H1 (cell line): ENCODE data around the gene ADRA2A. TPM values are rescaled to one million over a fixed set of nuclear protein-coding genes. Genes with fewer than 3 reads are reported as not detected.

ENCODE experiments used
- CTCF ChIA-PET: fragments of 300-600 bp; sonication (Branson Sonifier 250); formaldehyde crosslinking; loops from one replicate; lab custom pipeline; 2021; ENCODE audit not compliant: partially characterized antibody; lab: Charles Lee
- POLR2A ChIA-PET: fragments of 300-600 bp; sonication (Branson Sonifier 250); formaldehyde crosslinking; loops from one replicate; lab custom pipeline; 2021; ENCODE audit warnings: inconsistent platforms; ENCODE audit not compliant: partially characterized antibody; lab: Charles Lee
- DNase-seq, 2 experiments: peaks; one replicate each; pipeline versions ENCODE4 v3.0.0 to v3.0.0-alpha.2; 2010 to 2022; ENCODE audit warnings: low spot score in 2 of 2, low read depth in 1 of 2, mixed read lengths in 1 of 2
- FAIRE-seq: peaks from 2 replicates; lab custom pipeline; 2011; peaks lifted over from hg19 to GRCh38; lab: Jason Lieb, UNC
- H2AFZ ChIP-seq: 2 replicates; pipeline ENCODE4 v1.8.1; 2012; ENCODE audit warnings: low read length, inconsistent platforms
- H2AK5ac ChIP-seq: 2 replicates; pipeline ENCODE4 v1.6.1; 2013; ENCODE audit warnings: low read depth, low read length
- H2BK120ac ChIP-seq: replicated peaks from 2 replicates; pipeline ENCODE3; 2013; ENCODE audit warnings: low read depth, low read length, inconsistent platforms
- H2BK12ac ChIP-seq: 2 replicates; pipeline ENCODE4 v1.6.1; 2013; ENCODE audit warnings: low read depth, low read length
- H2BK15ac ChIP-seq: 2 replicates; pipeline ENCODE4 v1.6.1; 2013; ENCODE audit warnings: low read length
- H2BK20ac ChIP-seq: 2 replicates; pipeline ENCODE4 v1.6.1; 2013; ENCODE audit warnings: low read length
- H2BK5ac ChIP-seq: 2 replicates; pipeline ENCODE4 v1.6.1; 2013; ENCODE audit warnings: low read depth, low read length
- H3K14ac ChIP-seq: 2 replicates; pipeline ENCODE4 v1.6.1; 2013; ENCODE audit warnings: inconsistent platforms; ENCODE audit not compliant: insufficient read length
- H3K18ac ChIP-seq: 2 replicates; pipeline ENCODE4 v1.6.1; 2013; ENCODE audit warnings: low read length; ENCODE audit errors: extremely low read depth
- H3K23ac ChIP-seq: 2 replicates; pipeline ENCODE4 v1.6.1; 2013; ENCODE audit warnings: inconsistent platforms; ENCODE audit not compliant: insufficient read length
- H3K23me2 ChIP-seq: 2 replicates; pipeline ENCODE4 v1.6.1; 2013; ENCODE audit warnings: low read depth, low read length
- H3K27ac ChIP-seq: 2 replicates; pipeline ENCODE4 v1.6.1; 2011; ENCODE audit warnings: low read depth, low read length, inconsistent platforms
- H3K27me3 ChIP-seq, 4 experiments: replicated peaks in 1 of 4; 1 replicate in 1 of 4; 2 replicates in 3 of 4; pipeline versions ENCODE4 v1.6.1 to v1.8.1; 2011 to 2013; ENCODE audit warnings: low read length in 3 of 4, mild to moderate bottlenecking in 3 of 4, inconsistent platforms in 2 of 4, mixed read lengths in 2 of 4, moderate library complexity in 1 of 4; ENCODE audit not compliant: control insufficient read depth in 3 of 4, insufficient read depth in 3 of 4; ENCODE audit errors: extremely low read depth in 1 of 4
- H3K36me3 ChIP-seq, 4 experiments: 2 replicates each; pipeline versions ENCODE4 v1.6.1 to v1.8.1; 2011 to 2013; ENCODE audit warnings: mild to moderate bottlenecking in 4 of 4, low read length in 3 of 4, moderate library complexity in 2 of 4, control low read depth in 1 of 4, inconsistent platforms in 1 of 4; ENCODE audit not compliant: insufficient read depth in 4 of 4, control insufficient read depth in 2 of 4
- H3K4ac ChIP-seq: replicated peaks from 2 replicates; pipeline ENCODE3; 2013; ENCODE audit warnings: low read length, low read depth, mixed read lengths, inconsistent platforms; ENCODE audit not compliant: insufficient read length
- H3K4me1 ChIP-seq, 4 experiments: replicated peaks in 1 of 4; 1 replicate in 1 of 4; 2 replicates in 3 of 4; pipeline versions ENCODE4 v1.6.1 to v1.8.1; 2011 to 2013; ENCODE audit warnings: low read length in 3 of 4, inconsistent platforms in 2 of 4, mixed read lengths in 1 of 4; ENCODE audit not compliant: insufficient read depth in 4 of 4, control insufficient read depth in 3 of 4
- H3K4me2 ChIP-seq, 2 experiments: 2 replicates each; pipeline versions ENCODE4 v1.6.1 to v1.8.1; 2011 to 2013; ENCODE audit warnings: low read depth in 2 of 2, low read length in 2 of 2, control low read depth in 1 of 2, inconsistent platforms in 1 of 2, mild to moderate bottlenecking in 1 of 2; ENCODE audit not compliant: insufficient read depth in 1 of 2
- H3K4me3 ChIP-seq, 4 experiments: fragments of 200-600, 300-600 bp in 1 of 4; sonication (generic), shearing (Covaris generic), sonication (Bioruptor Twin) in 1 of 4; 2 replicates each; pipeline versions ENCODE4 v1.5.1 to v1.8.1; 2011 to 2016; ENCODE audit warnings: low read length in 4 of 4, low read depth in 3 of 4, control low read depth in 2 of 4, inconsistent platforms in 2 of 4, mild to moderate bottlenecking in 2 of 4, mixed read lengths in 1 of 4, moderate library complexity in 1 of 4; ENCODE audit not compliant: insufficient read depth in 2 of 4; ENCODE audit errors: extremely low read depth in 1 of 4
- H3K56ac ChIP-seq: replicated peaks from 2 replicates; pipeline ENCODE3; 2013; ENCODE audit warnings: low read depth, mild to moderate bottlenecking, mixed read lengths, low read length, inconsistent platforms; ENCODE audit not compliant: insufficient read length
- H3K79me1 ChIP-seq: 2 replicates; pipeline ENCODE4 v1.6.1; 2013; ENCODE audit warnings: low read depth, low read length, control low read depth
- H3K79me2 ChIP-seq, 2 experiments: 2 replicates each; pipeline versions ENCODE4 v1.6.1 to v1.8.1; 2012 to 2013; ENCODE audit warnings: low read length in 2 of 2, mild to moderate bottlenecking in 2 of 2, inconsistent platforms in 1 of 2; ENCODE audit not compliant: insufficient read depth in 2 of 2, control insufficient read depth in 1 of 2
- H3K9ac ChIP-seq, 4 experiments: replicated peaks in 1 of 4; 1 replicate in 1 of 4; 2 replicates in 3 of 4; pipeline versions ENCODE4 v1.6.1 to v1.8.1; 2011 to 2013; ENCODE audit warnings: low read depth in 3 of 4, low read length in 3 of 4, control low read depth in 2 of 4, mild to moderate bottlenecking in 2 of 4, moderate library complexity in 2 of 4, inconsistent platforms in 1 of 4; ENCODE audit errors: extremely low read depth in 1 of 4
- H3K9me3 ChIP-seq, 2 experiments: 2 replicates each; pipeline versions ENCODE4 v1.6.1 to v1.8.1; 2012 to 2013; ENCODE audit warnings: mild to moderate bottlenecking in 2 of 2, moderate library complexity in 2 of 2, control low read depth in 1 of 2, inconsistent platforms in 1 of 2, low read depth in 1 of 2, low read length in 1 of 2, mixed read lengths in 1 of 2; ENCODE audit not compliant: insufficient read depth in 2 of 2
- H4K20me1 ChIP-seq, 2 experiments: replicated peaks in 1 of 2; 2 replicates each; pipeline versions ENCODE3 to v1.8.1; 2011 to 2013; ENCODE audit warnings: inconsistent platforms in 2 of 2, low read length in 2 of 2, mild to moderate bottlenecking in 1 of 2; ENCODE audit not compliant: insufficient read depth in 2 of 2, control insufficient read depth in 1 of 2
- H4K5ac ChIP-seq: 2 replicates; pipeline ENCODE4 v1.6.1; 2013; ENCODE audit warnings: low read length, low read depth, mixed read lengths, inconsistent platforms; ENCODE audit not compliant: insufficient read length
- H4K8ac ChIP-seq: 2 replicates; pipeline ENCODE4 v1.8.0; 2013; ENCODE audit warnings: mild to moderate bottlenecking, moderate library complexity, low read length, inconsistent platforms; ENCODE audit not compliant: insufficient read depth; ENCODE audit errors: extremely low read depth
- H4K91ac ChIP-seq: replicated peaks from 2 replicates; pipeline ENCODE3; 2013; ENCODE audit warnings: low read length, mixed read lengths, inconsistent platforms; ENCODE audit not compliant: insufficient read length
- BACH1 ChIP-seq: IDR thresholded peaks from 2 replicates; pipeline ENCODE4 v1.6.1; 2012; ENCODE audit warnings: low read length, improper control_type of control experiment
- CBX5 ChIP-seq: fragments of 300-800, 300-1000 bp; sonication (generic); IDR thresholded peaks from 2 replicates; pipeline ENCODE4 v1.7.1; 2016; ENCODE audit warnings: antibody characterized with exemption, low read length, low read depth
- CHD2 ChIP-seq: IDR thresholded peaks from 2 replicates; pipeline ENCODE4 v1.6.1; 2012; ENCODE audit warnings: low read length, improper control_type of control experiment
- JUND ChIP-seq: IDR thresholded peaks from 2 replicates; pipeline ENCODE4 v1.6.1; 2011; ENCODE audit warnings: mild to moderate bottlenecking, improper control_type of control experiment, low read length
- PHF8 ChIP-seq: fragments of 200-600 bp; sonication (generic); conservative IDR thresholded peaks from 2 replicates; pipeline ENCODE4 v1.7.1; 2012; ENCODE audit warnings: low read depth, mild to moderate bottlenecking, inconsistent platforms, low read length, moderate library complexity
- RFX5 ChIP-seq: IDR thresholded peaks from 2 replicates; pipeline ENCODE4 v1.6.1; 2011; ENCODE audit warnings: low read depth, low read length, improper control_type of control experiment, borderline replicate concordance
- SP2 ChIP-seq: IDR thresholded peaks from 2 replicates; pipeline ENCODE4 v1.6.1; 2012; ENCODE audit warnings: mild to moderate bottlenecking, low read length, inconsistent platforms
- SP4 ChIP-seq: IDR thresholded peaks from 2 replicates; pipeline ENCODE4 v1.6.1; 2012; ENCODE audit warnings: low read length, inconsistent platforms
- TAF1 ChIP-seq: IDR thresholded peaks from 2 replicates; pipeline ENCODE4 v1.6.1; 2011; ENCODE audit warnings: mild to moderate bottlenecking, low read depth, low read length
- WGBS, 2 experiments: shearing (Covaris generic) in 1 of 2; methylation state at CpG; one replicate each; pipeline versions ENCODE4 v1.1.6 to v1.1.7; 2013 to 2015; ENCODE audit warnings: low lambda C conversion rate in 2 of 2, mixed read lengths in 2 of 2, inconsistent platforms in 1 of 2, low coverage in 1 of 2, missing lambda C conversion rate in 1 of 2; ENCODE audit not compliant: insufficient replicate concordance in 2 of 2, insufficient coverage in 1 of 2, insufficient read length in 1 of 2; ENCODE audit errors: extremely low coverage in 1 of 2, missing lambda C conversion rate in 1 of 2; 5-methylcytosine and 5-hydroxymethylcytosine counted together
- polyA plus RNA-seq, 7 experiments: library from polyadenylated mRNA; depleted of rRNA in 3 of 7; stranded (reverse) in 5 of 7; unstranded in 2 of 7; fragments of >200 nt in 5 of 7; fragments of 200-250 nt in 2 of 7; gene quantifications; 1 replicate in 5 of 7; 2 replicates in 1 of 7; 4 replicates in 1 of 7; pipeline versions ENCODE4 v1.2.1 to v1.2.3, GENCODE V29; 2011 to 2013; ENCODE audit warnings: missing spikeins in 2 of 7, mixed read lengths in 2 of 7
- total RNA-seq: library from RNA; stranded (reverse); fragmentation: NEBNext Ultra II Directional; extraction: Animal tissue kit (Norgen Biotek cat#: 25700); gene quantifications from 2 replicates; pipeline ENCODE4 v1.2.1, GENCODE V29; 2021
- TF ChIP-seq, protein P1 (sequence below), 3 experiments: IDR thresholded peaks; 1 replicate in 2 of 3; 2 replicates in 1 of 3; pipeline versions ENCODE4 v1.5.1 to v1.6.1; 2011; ENCODE audit warnings: low read length in 3 of 3, mild to moderate bottlenecking in 3 of 3, inconsistent platforms in 2 of 3, low read depth in 1 of 3, moderate library complexity in 1 of 3; ENCODE audit not compliant: insufficient read depth in 1 of 3; ENCODE audit errors: control extremely low read depth in 1 of 3
- TF ChIP-seq, protein P2 (sequence below): IDR thresholded peaks from 2 replicates; pipeline ENCODE4 v1.6.1; 2012; ENCODE audit warnings: low read length, inconsistent platforms

Gene ADRA2A
- total and polyA plus RNA-seq, 2 of the 8 experiments (the other 6 are each of a cell fraction or from before 2014, with no cell fraction given), result 5.9 to 6.2 TPM

DNA sequence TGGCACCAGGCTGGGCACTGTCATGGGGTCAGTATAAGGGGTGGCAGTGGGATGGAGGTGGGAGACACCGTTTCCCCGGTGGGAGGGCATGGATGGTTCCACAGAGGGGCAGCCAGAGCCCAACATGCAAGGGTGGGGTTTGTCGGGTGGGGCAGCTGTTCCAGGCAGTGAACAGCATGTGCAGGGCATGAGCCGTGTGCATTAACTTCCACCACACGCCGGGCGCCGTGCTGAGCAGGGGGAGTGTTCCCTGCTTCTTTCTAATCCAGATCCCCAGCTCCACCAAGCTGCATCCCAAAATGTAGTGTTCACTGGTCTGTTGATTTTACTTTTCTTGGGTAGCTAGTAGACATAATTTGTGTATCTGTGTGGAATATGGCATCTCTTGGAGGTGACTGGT lies 29.3 kb downstream of the ADRA2A start:
- Histone ChIP-seq H3K79me1 (no peaks in the 10 kb centered on the region), H4K20me1 (no peaks in the 10 kb centered on the region), H3K79me2 (no peaks in the 10 kb centered on the region), H3K27ac (no peak overlapping the region), H3K9me3 (no peaks in the 10 kb centered on the region; a peak in 1 of 4 replicates), H3K4ac (no peak overlapping the region), H3K36me3 (no peaks in the 10 kb centered on the region), H3K27me3 (no peaks in the 10 kb centered on the region; a peak in 1 of 7 replicates), H3K23ac (no peak overlapping the region), H4K8ac (no peak overlapping the region), H2BK5ac (no peak overlapping the region), H2BK20ac (no peak overlapping the region), H3K4me3 (no peak overlapping the region), H3K4me1 (peaks cover 0 to 5% (median 0%) of the 10 kb centered on the region in 4 experiments; a peak in 2 of 7 replicates), H3K23me2 (no peaks in the 10 kb centered on the region), H3K18ac (no peak overlapping the region), H2BK12ac (no peak overlapping the region), H3K14ac (no peak overlapping the region), H3K56ac (no peak overlapping the region), H4K91ac (no peak overlapping the region)
- DNase-seq (no peak), FAIRE-seq (no peak)
- CTCF ChIA-PET, result interaction anchor here (0.6 to 11.3 kb wide), 10 partner anchors 12 to 182 kb away, joined by 3 to 83 read pairs (median 4); partner anchors contain the start of gene ADRA2A
- WGBS, 2 experiments, result 96% methylated on average over 7 of the region's 8 CpGs; no CpG with 5 or more reads in 1 of the 2 experiments
- POLR2A ChIA-PET, result no interaction called here
- TF ChIP-seq BACH1 (no peak), CHD2 (no peak), SP2 (no peak), JUND (no peak), TAF1 (no peak), PHF8 (no peak), CBX5 (no peak), RFX5 (no peak), SP4 (no peak)
- TF ChIP-seq, protein P1, sequence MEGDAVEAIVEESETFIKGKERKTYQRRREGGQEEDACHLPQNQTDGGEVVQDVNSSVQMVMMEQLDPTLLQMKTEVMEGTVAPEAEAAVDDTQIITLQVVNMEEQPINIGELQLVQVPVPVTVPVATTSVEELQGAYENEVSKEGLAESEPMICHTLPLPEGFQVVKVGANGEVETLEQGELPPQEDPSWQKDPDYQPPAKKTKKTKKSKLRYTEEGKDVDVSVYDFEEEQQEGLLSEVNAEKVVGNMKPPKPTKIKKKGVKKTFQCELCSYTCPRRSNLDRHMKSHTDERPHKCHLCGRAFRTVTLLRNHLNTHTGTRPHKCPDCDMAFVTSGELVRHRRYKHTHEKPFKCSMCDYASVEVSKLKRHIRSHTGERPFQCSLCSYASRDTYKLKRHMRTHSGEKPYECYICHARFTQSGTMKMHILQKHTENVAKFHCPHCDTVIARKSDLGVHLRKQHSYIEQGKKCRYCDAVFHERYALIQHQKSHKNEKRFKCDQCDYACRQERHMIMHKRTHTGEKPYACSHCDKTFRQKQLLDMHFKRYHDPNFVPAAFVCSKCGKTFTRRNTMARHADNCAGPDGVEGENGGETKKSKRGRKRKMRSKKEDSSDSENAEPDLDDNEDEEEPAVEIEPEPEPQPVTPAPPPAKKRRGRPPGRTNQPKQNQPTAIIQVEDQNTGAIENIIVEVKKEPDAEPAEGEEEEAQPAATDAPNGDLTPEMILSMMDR (IDR thresholded peaks at IDR 0.05; ENCODE audit: control extremely low read depth in 1 of 3, insufficient read depth in 1 of 3, low read depth in 1 of 3, low read length in 3 of 3), result no peak
- TF ChIP-seq, protein P2, sequence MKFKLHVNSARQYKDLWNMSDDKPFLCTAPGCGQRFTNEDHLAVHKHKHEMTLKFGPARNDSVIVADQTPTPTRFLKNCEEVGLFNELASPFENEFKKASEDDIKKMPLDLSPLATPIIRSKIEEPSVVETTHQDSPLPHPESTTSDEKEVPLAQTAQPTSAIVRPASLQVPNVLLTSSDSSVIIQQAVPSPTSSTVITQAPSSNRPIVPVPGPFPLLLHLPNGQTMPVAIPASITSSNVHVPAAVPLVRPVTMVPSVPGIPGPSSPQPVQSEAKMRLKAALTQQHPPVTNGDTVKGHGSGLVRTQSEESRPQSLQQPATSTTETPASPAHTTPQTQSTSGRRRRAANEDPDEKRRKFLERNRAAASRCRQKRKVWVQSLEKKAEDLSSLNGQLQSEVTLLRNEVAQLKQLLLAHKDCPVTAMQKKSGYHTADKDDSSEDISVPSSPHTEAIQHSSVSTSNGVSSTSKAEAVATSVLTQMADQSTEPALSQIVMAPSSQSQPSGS, result no peak
- TF ChIP-seq, all 59 proteins: peak for 0
- Histone ChIP-seq H3K4me2 (no peak overlapping the region), H4K5ac (no peak overlapping the region), H2AK5ac (no peak overlapping the region), H2AFZ (no peak overlapping the region), H3K9ac (no peak overlapping the region), H2BK120ac (no peak overlapping the region), H2BK15ac (no peak overlapping the region)
